Measurements from ENCODE around the gene TENT5C.

The TENT5C gene

DNA sequence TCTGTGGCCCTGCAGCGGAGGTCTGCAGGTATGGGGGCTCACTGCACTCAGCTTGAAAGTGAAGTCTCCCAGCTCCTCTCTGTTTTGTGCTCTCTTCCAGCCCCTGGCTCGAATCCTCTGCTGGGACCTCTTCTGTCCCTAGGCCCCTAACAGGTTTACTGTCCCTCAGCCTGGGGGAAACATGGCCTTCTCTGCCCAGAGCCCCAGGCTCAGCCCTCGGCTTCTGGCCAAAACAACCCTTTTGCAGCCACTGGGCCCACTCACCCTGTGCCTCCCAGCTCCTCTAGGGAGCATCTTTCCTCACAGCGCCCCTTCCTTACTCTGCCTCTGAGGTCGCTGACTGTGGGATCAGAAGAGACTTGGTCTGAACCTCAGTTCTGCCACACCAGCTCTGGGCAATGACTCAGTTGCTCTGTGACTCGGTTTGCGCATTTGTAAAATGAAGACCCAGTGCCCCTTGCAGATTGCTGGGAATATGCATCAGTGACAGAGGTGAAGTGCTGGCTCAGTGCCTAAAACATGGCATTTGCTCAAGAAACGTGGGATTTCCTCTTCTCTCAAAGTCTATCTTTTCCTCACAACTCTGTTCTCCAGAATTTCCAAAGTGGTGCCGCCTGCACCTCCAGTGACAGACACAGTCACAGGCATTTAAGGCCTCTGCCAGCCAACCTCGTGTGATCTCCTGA, 26.5 kb upstream of the TENT5C start:
- no peak for TF ChIP-seq EZH2phosphoT487 (IDR thresholded peaks at IDR 0.05; ENCODE audit: borderline replicate concordance)
- TF ChIP-seq, protein P1, sequence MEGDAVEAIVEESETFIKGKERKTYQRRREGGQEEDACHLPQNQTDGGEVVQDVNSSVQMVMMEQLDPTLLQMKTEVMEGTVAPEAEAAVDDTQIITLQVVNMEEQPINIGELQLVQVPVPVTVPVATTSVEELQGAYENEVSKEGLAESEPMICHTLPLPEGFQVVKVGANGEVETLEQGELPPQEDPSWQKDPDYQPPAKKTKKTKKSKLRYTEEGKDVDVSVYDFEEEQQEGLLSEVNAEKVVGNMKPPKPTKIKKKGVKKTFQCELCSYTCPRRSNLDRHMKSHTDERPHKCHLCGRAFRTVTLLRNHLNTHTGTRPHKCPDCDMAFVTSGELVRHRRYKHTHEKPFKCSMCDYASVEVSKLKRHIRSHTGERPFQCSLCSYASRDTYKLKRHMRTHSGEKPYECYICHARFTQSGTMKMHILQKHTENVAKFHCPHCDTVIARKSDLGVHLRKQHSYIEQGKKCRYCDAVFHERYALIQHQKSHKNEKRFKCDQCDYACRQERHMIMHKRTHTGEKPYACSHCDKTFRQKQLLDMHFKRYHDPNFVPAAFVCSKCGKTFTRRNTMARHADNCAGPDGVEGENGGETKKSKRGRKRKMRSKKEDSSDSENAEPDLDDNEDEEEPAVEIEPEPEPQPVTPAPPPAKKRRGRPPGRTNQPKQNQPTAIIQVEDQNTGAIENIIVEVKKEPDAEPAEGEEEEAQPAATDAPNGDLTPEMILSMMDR (conservative IDR thresholded peaks at IDR 0.05; ENCODE audit: low read length) = no peak
- H3K9me2 ChIP-seq (replicated peaks; ENCODE audit: low read depth, low read length) = no peaks in the 10 kb centered on the region
- H3K9me3 ChIP-seq (ENCODE audit: insufficient read depth, low read depth, low read length) = no peaks in the 10 kb centered on the region
- no peaks in the 10 kb centered on the region for H3K27me3 ChIP-seq (ENCODE audit: insufficient read depth, low read length, poor library complexity, severe bottlenecking)
- no peak overlapping the region for H3K4me2 ChIP-seq (ENCODE audit: low read depth, low read length, poor library complexity, severe bottlenecking)
- H2AFZ ChIP-seq (ENCODE audit: low read length) = no peak overlapping the region
- no peaks in the 10 kb centered on the region for H3K4me1 ChIP-seq (ENCODE audit: insufficient read depth, low read length, poor library complexity, severe bottlenecking)
- no peak overlapping the region for H3K4me3 ChIP-seq (ENCODE audit: low read length, poor library complexity, severe bottlenecking)
- no peaks in the 10 kb centered on the region for H3K36me3 ChIP-seq (ENCODE audit: insufficient read depth, low read length)
- no peaks in the 10 kb centered on the region for H3F3A ChIP-seq (ENCODE audit: low read depth)
- no peak overlapping the region for H3K9ac ChIP-seq (ENCODE audit: low read depth, low read length, poor library complexity, severe bottlenecking)
- no peaks in the 10 kb centered on the region for H4K20me1 ChIP-seq (ENCODE audit: insufficient read depth, low read length, poor library complexity, severe bottlenecking)
- H3K79me2 ChIP-seq (ENCODE audit: insufficient read depth, low read length) = no peaks in the 10 kb centered on the region

GRCh38 chr1:117580436-117580835, 25.4 kb upstream of the TENT5C start:
- no peak overlapping the region for H3K4me2 ChIP-seq (ENCODE audit: low read depth, low read length, poor library complexity, severe bottlenecking)
- H3K79me2 ChIP-seq (ENCODE audit: insufficient read depth, low read length) = no peaks in the 10 kb centered on the region
- no peaks in the 10 kb centered on the region for H3K4me1 ChIP-seq (ENCODE audit: insufficient read depth, low read length, poor library complexity, severe bottlenecking)
- H3K9ac ChIP-seq (ENCODE audit: low read depth, low read length, poor library complexity, severe bottlenecking) = no peak overlapping the region
- no peak overlapping the region for H2AFZ ChIP-seq (ENCODE audit: low read length)
- TF ChIP-seq, protein P1 (conservative IDR thresholded peaks at IDR 0.05; ENCODE audit: low read length) = no peak
- no peak for TF ChIP-seq EZH2phosphoT487 (IDR thresholded peaks at IDR 0.05; ENCODE audit: borderline replicate concordance)
- H3K4me3 ChIP-seq (ENCODE audit: low read length, poor library complexity, severe bottlenecking) = no peak overlapping the region
- no peaks in the 10 kb centered on the region for H3K36me3 ChIP-seq (ENCODE audit: insufficient read depth, low read length)
- H3K9me3 ChIP-seq (ENCODE audit: insufficient read depth, low read depth, low read length) = no peaks in the 10 kb centered on the region
- H3K9me2 ChIP-seq (replicated peaks; ENCODE audit: low read depth, low read length) = no peaks in the 10 kb centered on the region
- no peaks in the 10 kb centered on the region for H4K20me1 ChIP-seq (ENCODE audit: insufficient read depth, low read length, poor library complexity, severe bottlenecking)
- H3K27me3 ChIP-seq (ENCODE audit: insufficient read depth, low read length, poor library complexity, severe bottlenecking) = no peaks in the 10 kb centered on the region
- no peaks in the 10 kb centered on the region for H3F3A ChIP-seq (ENCODE audit: low read depth)

DNA sequence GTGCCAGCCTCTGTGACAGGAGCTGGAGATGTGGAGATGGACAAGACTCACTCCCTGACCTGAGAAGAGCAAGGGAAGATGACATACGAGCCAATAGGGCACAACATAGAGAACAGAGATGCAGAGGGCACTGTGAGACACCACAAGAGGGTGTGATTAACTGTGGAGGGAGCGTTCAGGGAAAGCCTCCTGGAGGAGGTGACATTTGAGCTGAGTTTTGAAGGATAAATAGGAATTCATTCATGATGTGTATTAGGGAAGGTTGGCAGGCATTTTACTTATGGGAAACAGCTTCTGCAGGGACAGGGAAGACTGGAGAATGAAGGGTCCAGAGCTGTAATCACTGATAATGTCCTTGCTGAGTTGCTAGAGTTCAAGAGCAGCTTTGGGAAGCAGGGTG, 25.0 kb upstream of the TENT5C start:
- H3F3A ChIP-seq (ENCODE audit: low read depth) = no peaks in the 10 kb centered on the region
- H3K9me3 ChIP-seq (ENCODE audit: insufficient read depth, low read depth, low read length) = no peaks in the 10 kb centered on the region
- H2AFZ ChIP-seq (ENCODE audit: low read length) = no peak overlapping the region
- no peaks in the 10 kb centered on the region for H3K4me1 ChIP-seq (ENCODE audit: insufficient read depth, low read length, poor library complexity, severe bottlenecking)
- no peaks in the 10 kb centered on the region for H3K79me2 ChIP-seq (ENCODE audit: insufficient read depth, low read length)
- no peaks in the 10 kb centered on the region for H3K36me3 ChIP-seq (ENCODE audit: insufficient read depth, low read length)
- H4K20me1 ChIP-seq (ENCODE audit: insufficient read depth, low read length, poor library complexity, severe bottlenecking) = no peaks in the 10 kb centered on the region
- H3K9ac ChIP-seq (ENCODE audit: low read depth, low read length, poor library complexity, severe bottlenecking) = no peak overlapping the region
- H3K4me3 ChIP-seq (ENCODE audit: low read length, poor library complexity, severe bottlenecking) = no peak overlapping the region
- H3K27me3 ChIP-seq (ENCODE audit: insufficient read depth, low read length, poor library complexity, severe bottlenecking) = no peaks in the 10 kb centered on the region
- TF ChIP-seq EZH2phosphoT487 (IDR thresholded peaks at IDR 0.05; ENCODE audit: borderline replicate concordance) = no peak
- TF ChIP-seq, protein P1 (conservative IDR thresholded peaks at IDR 0.05; ENCODE audit: low read length) = no peak
- no peaks in the 10 kb centered on the region for H3K9me2 ChIP-seq (replicated peaks; ENCODE audit: low read depth, low read length)
- no peak overlapping the region for H3K4me2 ChIP-seq (ENCODE audit: low read depth, low read length, poor library complexity, severe bottlenecking)
